Nephron (organoid): ENCODE results near the gene SNX7.

Experiments used
- H3K27ac Mint-ChIP-seq, 3 experiments: 2 replicates each; pipeline ENCODE4 v1.8.0; 2020; ENCODE audit warnings: mixed read lengths in 3 of 3, mild to moderate bottlenecking in 2 of 3, moderate library complexity in 1 of 3
- H3K27me3 Mint-ChIP-seq: 2 replicates; pipeline ENCODE4 v1.8.0; 2021; ENCODE audit warnings: low read depth, mild to moderate bottlenecking, moderate library complexity, mixed read lengths
- H3K36me3 Mint-ChIP-seq: 2 replicates; pipeline ENCODE4 v1.8.0; 2020; ENCODE audit warnings: low read depth, mixed read lengths
- H3K4me1 Mint-ChIP-seq: 2 replicates; pipeline ENCODE4 v1.8.0; 2020; ENCODE audit warnings: mixed read lengths
- H3K4me3 Mint-ChIP-seq, 3 experiments: 2 replicates each; pipeline ENCODE4 v1.8.0; 2020; ENCODE audit warnings: mild to moderate bottlenecking in 3 of 3, mixed read lengths in 3 of 3, moderate library complexity in 2 of 3
- H3K9me3 Mint-ChIP-seq: 2 replicates; pipeline ENCODE4 v1.8.0; 2020; ENCODE audit warnings: mixed read lengths
- CTCF ChIP-seq, 3 experiments: fragments of 200-600 bp; sonication (generic); IDR thresholded peaks; one replicate each; pipeline ENCODE4 v1.5.0; 2021; ENCODE audit warnings: antibody characterized with exemption in 3 of 3; ENCODE audit not compliant: unreplicated experiment in 3 of 3

SNX7 gene

DNA sequence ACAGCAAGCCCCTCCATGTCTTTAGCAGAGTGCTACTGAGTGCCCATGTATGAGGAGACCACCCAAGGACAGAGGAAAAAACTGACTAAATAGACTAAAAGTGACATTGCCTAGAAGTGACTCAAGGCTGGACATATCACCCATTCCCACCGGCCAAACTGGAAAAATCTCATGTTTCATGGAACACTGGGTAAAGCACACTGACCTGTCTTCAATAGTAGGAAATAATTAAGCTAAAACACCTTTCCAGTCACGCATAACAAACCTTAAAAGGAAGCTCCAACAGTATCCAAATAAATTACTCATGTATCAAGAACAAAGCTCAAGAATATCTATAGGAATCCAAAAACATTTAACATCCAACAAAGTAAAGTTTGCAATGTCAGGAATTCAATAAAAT lies 120.4 kb downstream of the SNX7 start:
- H3K36me3 Mint-ChIP-seq, result no peaks in the 10 kb centered on the region
- H3K4me1 Mint-ChIP-seq, result no peaks in the 10 kb centered on the region
- peak overlapping the region in 2 of 3 experiments; percentile 38 to 62 for H3K27ac Mint-ChIP-seq
- H3K27me3 Mint-ChIP-seq, result no peaks in the 10 kb centered on the region
- peaks cover 23% of the 10 kb centered on the region for H3K9me3 Mint-ChIP-seq
- no peak overlapping the region for H3K4me3 Mint-ChIP-seq
- TF ChIP-seq CTCF (IDR thresholded peaks at IDR 0.05; ENCODE audit: unreplicated experiment in 3 of 3), result no peak

DNA sequence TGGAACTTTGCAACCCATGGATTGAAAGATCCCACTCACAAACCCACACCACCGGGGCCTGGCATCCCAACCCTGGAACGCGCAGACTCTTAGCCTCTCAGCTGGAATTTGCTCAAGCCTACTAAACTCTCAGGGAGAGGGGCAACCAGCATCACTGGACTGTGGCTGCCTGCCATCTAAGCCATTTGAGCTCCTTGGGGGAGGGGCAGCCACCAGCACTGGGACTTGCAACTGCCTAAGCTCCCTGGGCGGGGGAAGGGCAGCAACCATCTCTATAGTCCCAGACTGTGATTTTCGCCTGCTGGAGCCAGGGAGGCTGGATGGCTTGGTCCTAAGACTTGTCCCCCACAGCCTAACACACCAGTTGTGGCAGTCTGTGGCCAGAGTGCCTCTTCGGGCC lies 122.3 kb downstream of the SNX7 start:
- Mint-ChIP-seq H3K36me3 (no peaks in the 10 kb centered on the region), H3K9me3 (peaks cover 32% of the 10 kb centered on the region), H3K27ac (no peak overlapping the region), H3K4me1 (no peaks in the 10 kb centered on the region), H3K27me3 (no peaks in the 10 kb centered on the region), H3K4me3 (no peak overlapping the region)
- no peak for TF ChIP-seq CTCF (IDR thresholded peaks at IDR 0.05; ENCODE audit: unreplicated experiment in 3 of 3)

GRCh38 chr1:98791498-98791897 lies 130.0 kb downstream of the SNX7 start:
- no peak for TF ChIP-seq CTCF (IDR thresholded peaks at IDR 0.05; ENCODE audit: unreplicated experiment in 3 of 3)
- Mint-ChIP-seq H3K36me3 (no peaks in the 10 kb centered on the region), H3K4me1 (no peaks in the 10 kb centered on the region), H3K4me3 (no peak overlapping the region), H3K9me3 (peaks cover 13% of the 10 kb centered on the region), H3K27ac (no peak overlapping the region), H3K27me3 (no peaks in the 10 kb centered on the region)

DNA sequence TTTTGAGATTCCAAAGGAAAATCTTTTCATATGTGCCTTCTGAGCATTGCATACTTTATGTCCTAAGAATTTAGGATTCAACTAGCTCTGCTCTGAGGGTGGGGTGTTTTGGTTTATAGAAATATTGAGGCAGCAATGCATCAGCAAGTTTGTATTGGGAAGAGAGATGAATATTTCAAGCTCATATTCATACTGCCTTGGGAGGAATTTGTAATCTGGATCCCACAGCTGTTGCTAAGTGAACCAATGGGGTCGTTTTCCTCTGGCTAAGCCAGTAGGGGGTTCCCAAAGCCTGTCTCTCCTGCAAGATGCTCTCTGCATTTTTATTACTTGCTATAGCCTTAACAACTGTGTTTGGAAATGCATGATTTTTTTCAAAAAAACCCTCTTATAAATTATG lies 130.6 kb downstream of the SNX7 start:
- Mint-ChIP-seq H3K27me3 (no peaks in the 10 kb centered on the region), H3K9me3 (peaks cover 6% of the 10 kb centered on the region), H3K4me1 (no peaks in the 10 kb centered on the region), H3K27ac (no peak overlapping the region), H3K4me3 (no peak overlapping the region), H3K36me3 (no peaks in the 10 kb centered on the region)
- no peak for TF ChIP-seq CTCF (IDR thresholded peaks at IDR 0.05; ENCODE audit: unreplicated experiment in 3 of 3)

DNA sequence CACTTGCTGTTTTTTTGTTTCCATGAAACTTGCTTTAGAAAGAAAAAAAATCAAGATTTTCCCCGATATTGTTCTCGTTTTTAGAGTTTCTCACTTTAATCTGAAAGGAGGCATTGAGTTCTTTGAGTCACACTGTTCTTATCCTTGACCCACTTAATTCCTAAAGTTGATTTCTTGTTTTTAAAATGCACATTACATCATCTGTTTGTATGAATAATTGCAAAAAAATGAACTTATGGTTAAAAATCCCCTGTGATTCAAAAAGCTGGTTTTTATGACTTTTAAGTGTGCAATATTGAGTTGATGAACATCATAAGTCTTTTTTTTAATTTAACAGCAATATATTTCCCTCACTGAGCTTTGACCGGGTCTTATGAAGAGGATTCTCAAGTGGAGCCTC lies 131.6 kb downstream of the SNX7 start:
- Mint-ChIP-seq H3K27ac (no peak overlapping the region), H3K4me3 (no peak overlapping the region), H3K27me3 (no peaks in the 10 kb centered on the region), H3K36me3 (no peaks in the 10 kb centered on the region), H3K4me1 (no peaks in the 10 kb centered on the region), H3K9me3 (no peaks in the 10 kb centered on the region)
- no peak for TF ChIP-seq CTCF (IDR thresholded peaks at IDR 0.05; ENCODE audit: unreplicated experiment in 3 of 3)

- Mint-ChIP-seq H3K27ac (no peak overlapping the region), H3K36me3 (no peaks in the 10 kb centered on the region), H3K4me3 (no peak overlapping the region), H3K27me3 (no peaks in the 10 kb centered on the region), H3K9me3 (no peaks in the 10 kb centered on the region), H3K4me1 (no peaks in the 10 kb centered on the region)
- TF ChIP-seq CTCF (IDR thresholded peaks at IDR 0.05; ENCODE audit: unreplicated experiment in 3 of 3), result peak; percentile 67 to 81 (median 80)
These were observed 132.8 kb downstream of the SNX7 start for GRCh38 chr1:98794196-98794886.
